Activated CD8-positive, alpha-beta T cell treated with anti-CD3 and anti-CD28 coated beads for 36 hours (primary cell): ENCODE data around the gene ITPR2. TPM values are rescaled to one million over a fixed set of nuclear protein-coding genes. Genes with fewer than 3 reads are reported as not detected.

ENCODE experiments used
- ATAC-seq: fragments of 200-7000 bp; cut with Tn5 transposase; one replicate; pipeline ENCODE4 v1.10.0; 2021; ENCODE audit warnings: mild to moderate bottlenecking, moderate library complexity
- CTCF ChIA-PET: fragments of 350-600 bp; sonication (Branson Sonifier 250); formaldehyde crosslinking; loops from one replicate; lab custom pipeline; 2021; ENCODE audit warnings: antibody characterized with exemption; lab: Charles Lee
- POLR2A ChIA-PET: fragments of 350-600 bp; sonication (Branson Sonifier 250); formaldehyde crosslinking; loops from one replicate; lab custom pipeline; 2021; ENCODE audit warnings: antibody characterized with exemption; lab: Charles Lee
- DNase-seq: peaks from one replicate; pipeline ENCODE4 v3.0.0-alpha.2; 2020
- H3K27ac Mint-ChIP-seq: one replicate; pipeline ENCODE4 v1.8.0; 2021; ENCODE audit warnings: mild to moderate bottlenecking, mixed read lengths
- H3K27me3 Mint-ChIP-seq: one replicate; pipeline ENCODE4 v1.8.0; 2021; ENCODE audit warnings: mixed read lengths
- H3K36me3 Mint-ChIP-seq: one replicate; pipeline ENCODE4 v1.8.0; 2021; ENCODE audit warnings: low read depth, mixed read lengths
- H3K4me1 Mint-ChIP-seq: one replicate; pipeline ENCODE4 v1.8.0; 2021; ENCODE audit warnings: low read depth, mixed read lengths
- H3K4me3 Mint-ChIP-seq: one replicate; pipeline ENCODE4 v1.8.0; 2021; ENCODE audit warnings: mild to moderate bottlenecking, moderate library complexity, mixed read lengths
- H3K9me3 Mint-ChIP-seq: one replicate; pipeline ENCODE4 v1.8.0; 2021; ENCODE audit warnings: mixed read lengths
- intact Hi-C: fragments of 100-400 bp; cut with micrococcal nuclease; formaldehyde crosslinking; loops from one replicate; pipeline ENCODE4 v1.10.0; 2022
- total RNA-seq, 2 experiments: library from RNA; stranded (reverse); gene quantifications; one replicate each; pipeline ENCODE4 v1.2.3, GENCODE V29; 2021
- TF ChIP-seq, protein P1 (sequence below): fragments of 200-600 bp; IDR thresholded peaks from one replicate; pipeline ENCODE4 v1.8.0; 2022; ENCODE audit warnings: antibody characterized with exemption, mild to moderate bottlenecking

The ITPR2 gene
- total RNA-seq, 2 experiments from 2014 or later: 38.9 to 41.2 TPM

DNA sequence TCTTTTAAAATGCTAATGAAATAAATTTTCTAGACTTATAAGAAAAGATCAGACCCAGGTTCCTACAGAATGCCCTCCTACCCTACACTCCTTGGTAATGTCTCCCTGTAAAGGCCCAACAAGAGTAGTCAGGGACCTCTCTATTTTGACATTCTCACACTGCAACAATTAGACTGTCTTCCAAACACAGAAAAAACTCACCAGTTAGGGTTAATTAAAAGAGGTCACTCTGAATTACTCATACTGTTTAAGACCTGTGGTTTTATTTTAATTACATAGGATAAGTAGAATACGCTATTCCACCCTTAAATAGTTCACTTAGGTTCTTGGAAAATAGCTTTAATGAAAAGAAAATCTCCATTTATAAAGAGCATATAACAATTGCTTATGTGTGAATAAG is 142.4 kb downstream of the ITPR2 start:
- Mint-ChIP-seq H3K27ac (no peak overlapping the region), H3K4me3 (no peak overlapping the region), H3K27me3 (no peaks in the 10 kb centered on the region), H3K4me1 (no peaks in the 10 kb centered on the region), H3K9me3 (no peaks in the 10 kb centered on the region), H3K36me3 (peaks cover 25% of the 10 kb centered on the region)
- ChIA-PET CTCF (interaction anchor here (1.6 to 1.8 kb wide), 2 partner anchors 11 to 13 kb away, joined by 3 to 4 read pairs; no protein-coding TSS in a partner anchor), POLR2A (no interaction called here)
- DNase-seq (no peak), ATAC-seq (no peak)
- TF ChIP-seq, protein P1, sequence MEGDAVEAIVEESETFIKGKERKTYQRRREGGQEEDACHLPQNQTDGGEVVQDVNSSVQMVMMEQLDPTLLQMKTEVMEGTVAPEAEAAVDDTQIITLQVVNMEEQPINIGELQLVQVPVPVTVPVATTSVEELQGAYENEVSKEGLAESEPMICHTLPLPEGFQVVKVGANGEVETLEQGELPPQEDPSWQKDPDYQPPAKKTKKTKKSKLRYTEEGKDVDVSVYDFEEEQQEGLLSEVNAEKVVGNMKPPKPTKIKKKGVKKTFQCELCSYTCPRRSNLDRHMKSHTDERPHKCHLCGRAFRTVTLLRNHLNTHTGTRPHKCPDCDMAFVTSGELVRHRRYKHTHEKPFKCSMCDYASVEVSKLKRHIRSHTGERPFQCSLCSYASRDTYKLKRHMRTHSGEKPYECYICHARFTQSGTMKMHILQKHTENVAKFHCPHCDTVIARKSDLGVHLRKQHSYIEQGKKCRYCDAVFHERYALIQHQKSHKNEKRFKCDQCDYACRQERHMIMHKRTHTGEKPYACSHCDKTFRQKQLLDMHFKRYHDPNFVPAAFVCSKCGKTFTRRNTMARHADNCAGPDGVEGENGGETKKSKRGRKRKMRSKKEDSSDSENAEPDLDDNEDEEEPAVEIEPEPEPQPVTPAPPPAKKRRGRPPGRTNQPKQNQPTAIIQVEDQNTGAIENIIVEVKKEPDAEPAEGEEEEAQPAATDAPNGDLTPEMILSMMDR: no peak
- intact Hi-C loops: no loop called here

DNA sequence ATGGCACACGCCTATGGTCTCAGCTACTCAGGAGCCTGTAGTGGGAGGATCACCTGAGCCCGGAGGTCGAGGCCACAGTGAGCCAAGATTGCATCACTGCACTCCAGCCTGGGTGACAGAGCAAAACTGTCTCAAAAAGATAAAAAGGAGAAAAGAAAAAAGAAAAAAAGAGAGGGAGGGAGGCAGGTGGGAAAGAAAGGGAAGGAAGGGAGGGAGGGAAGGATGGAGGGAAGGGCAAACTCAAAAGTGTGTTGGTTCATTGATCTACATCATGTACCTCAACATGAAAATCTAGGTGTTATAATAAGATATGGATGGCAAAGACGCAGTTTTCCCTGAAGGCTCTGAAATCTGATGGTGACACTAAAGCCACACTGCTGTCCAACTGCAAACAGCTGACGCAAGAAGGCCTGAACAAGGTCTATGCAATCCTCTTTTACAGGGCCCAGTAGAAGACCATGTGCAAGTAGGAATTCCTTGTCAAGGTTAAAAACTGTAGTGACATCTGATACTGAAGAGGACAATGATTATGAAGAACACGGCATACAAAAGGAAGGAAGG is 143.6 kb downstream of the ITPR2 start:
- DNase-seq (no peak), ATAC-seq (no peak)
- intact Hi-C loops: no loop called here
- TF ChIP-seq, protein P1: no peak
- no peak overlapping the region for H3K4me3 Mint-ChIP-seq
- H3K27ac Mint-ChIP-seq: no peak overlapping the region
- POLR2A ChIA-PET: no interaction called here
- no peaks in the 10 kb centered on the region for H3K27me3 Mint-ChIP-seq
- no peaks in the 10 kb centered on the region for H3K9me3 Mint-ChIP-seq
- no peaks in the 10 kb centered on the region for H3K4me1 Mint-ChIP-seq
- peaks cover 24% of the 10 kb centered on the region for H3K36me3 Mint-ChIP-seq
- CTCF ChIA-PET: no interaction called here

DNA sequence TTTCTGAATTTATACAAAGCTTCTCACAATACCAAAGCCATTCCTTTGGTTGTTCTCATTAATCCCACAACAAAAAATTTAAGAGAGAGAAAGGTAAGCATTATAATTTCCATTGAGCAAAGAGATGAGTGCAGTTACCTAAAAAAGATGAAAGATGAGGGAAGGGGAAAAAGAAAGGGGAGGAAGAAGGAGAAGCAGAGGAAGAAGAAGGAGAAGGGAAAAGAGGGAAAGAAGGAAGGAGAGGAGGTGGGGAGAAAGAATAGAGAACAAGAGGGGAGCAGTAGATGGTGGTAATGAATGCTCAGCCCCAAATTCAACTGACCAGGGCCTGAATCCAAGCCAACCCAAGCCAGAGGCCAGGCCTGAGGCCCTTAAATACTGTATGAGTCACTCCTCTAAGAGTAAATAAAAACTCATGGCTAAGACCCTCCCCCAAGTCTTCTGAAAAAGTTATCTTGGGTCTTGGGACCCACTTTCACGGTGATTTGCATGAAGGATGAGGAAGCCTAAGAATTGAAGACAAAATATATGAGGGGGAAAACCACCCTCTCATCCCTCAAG is 144.6 kb downstream of the ITPR2 start:
- ATAC-seq (no peak), DNase-seq (no peak)
- no peaks in the 10 kb centered on the region for H3K4me1 Mint-ChIP-seq
- TF ChIP-seq, protein P1: no peak
- H3K27me3 Mint-ChIP-seq: no peaks in the 10 kb centered on the region
- intact Hi-C loops: no loop called here
- ChIA-PET CTCF (no interaction called here), POLR2A (no interaction called here)
- H3K36me3 Mint-ChIP-seq: peaks cover 26% of the 10 kb centered on the region
- no peaks in the 10 kb centered on the region for H3K9me3 Mint-ChIP-seq
- H3K4me3 Mint-ChIP-seq: no peak overlapping the region
- H3K27ac Mint-ChIP-seq: peak overlapping the region; percentile 9

DNA sequence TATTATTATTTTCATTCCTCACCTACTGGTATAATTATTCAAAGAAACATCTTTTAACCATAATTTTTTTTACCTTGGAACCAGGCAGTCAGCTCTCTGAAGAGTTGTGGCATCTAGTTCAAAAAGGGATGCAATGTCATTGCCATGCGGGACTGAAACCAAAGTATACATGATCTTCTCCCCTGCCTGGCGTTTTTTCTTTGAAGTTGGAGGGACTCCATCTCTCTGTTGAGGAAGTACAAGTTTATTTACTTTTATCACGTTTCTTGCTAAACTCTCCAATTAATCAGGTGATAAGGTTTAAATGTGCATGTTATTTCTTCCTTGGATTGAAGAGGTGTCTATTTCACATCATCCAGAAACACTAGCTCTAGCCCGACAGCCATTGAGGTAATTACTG is 146.6 kb downstream of the ITPR2 start:
- H3K9me3 Mint-ChIP-seq: no peaks in the 10 kb centered on the region
- intact Hi-C loops: no loop called here
- POLR2A ChIA-PET: no interaction called here
- ATAC-seq (no peak), DNase-seq (no peak)
- TF ChIP-seq, protein P1: no peak
- no peaks in the 10 kb centered on the region for H3K4me1 Mint-ChIP-seq
- CTCF ChIA-PET: no interaction called here
- no peak overlapping the region for H3K27ac Mint-ChIP-seq
- peaks cover 26% of the 10 kb centered on the region for H3K36me3 Mint-ChIP-seq
- H3K4me3 Mint-ChIP-seq: no peak overlapping the region
- H3K27me3 Mint-ChIP-seq: no peaks in the 10 kb centered on the region

DNA sequence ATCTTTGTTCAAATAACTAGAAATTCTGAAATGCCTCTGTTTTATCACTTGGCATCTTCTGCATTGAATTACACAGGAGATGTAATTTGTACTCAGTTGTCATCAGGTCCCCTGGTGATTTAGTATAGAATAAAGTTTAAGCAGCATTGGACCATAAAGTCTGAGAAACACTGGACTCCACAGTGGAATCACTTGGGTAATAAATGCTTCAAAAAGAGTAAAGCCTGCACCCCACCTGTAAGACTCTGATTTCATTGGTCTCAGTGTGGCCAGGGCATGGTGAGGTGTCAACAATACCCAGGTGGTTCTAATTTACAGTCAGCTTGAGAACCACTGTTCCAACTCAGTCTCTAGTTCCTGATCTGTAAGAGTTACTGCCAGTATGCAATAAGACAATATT is 148.9 kb downstream of the ITPR2 start:
- ChIA-PET CTCF (interaction anchor here (1.5 kb wide), 1 partner anchor 9 kb away, joined by 4 read pairs; no protein-coding TSS in a partner anchor), POLR2A (no interaction called here)
- no peak for ATAC-seq
- no peaks in the 10 kb centered on the region for H3K9me3 Mint-ChIP-seq
- no peaks in the 10 kb centered on the region for H3K4me1 Mint-ChIP-seq
- DNase-seq: no peak
- TF ChIP-seq, protein P1: no peak
- H3K27me3 Mint-ChIP-seq: no peaks in the 10 kb centered on the region
- peaks cover 26% of the 10 kb centered on the region for H3K36me3 Mint-ChIP-seq
- no peak overlapping the region for H3K4me3 Mint-ChIP-seq
- H3K27ac Mint-ChIP-seq: no peak overlapping the region
- intact Hi-C loops: no loop called here
